IMR-90 (cell line): Measurements from ENCODE around the gene DHX9. TPM values are rescaled to one million over a fixed set of nuclear protein-coding genes. Genes with fewer than 3 reads are reported as not detected.

ENCODE experiments used
- ATAC-seq: fragments of 200-7000 bp; cut with Tn5 transposase; 2 replicates; pipeline ENCODE4 v1.9.1; 2020; ENCODE audit warnings: low read depth, mild to moderate bottlenecking, moderate library complexity
- BruUV-seq: library from RNA; stranded (reverse); fragments of 400-500 nt; replicated peaks from 2 replicates; lab custom pipeline; 2021; lab: Mats Ljungman, UMichigan
- CTCF ChIA-PET: fragments of 300-600 bp; formaldehyde crosslinking; extraction: SDS; loops from one replicate; lab custom pipeline; 2021; ENCODE audit warnings: antibody characterized with exemption; lab: Yijun Ruan, JAX
- POLR2A ChIA-PET: fragments of 300-600 bp; sonication (Branson Sonifier 250); formaldehyde crosslinking; loops from one replicate; lab custom pipeline; 2022; ENCODE audit warnings: antibody characterized with exemption; ENCODE audit not compliant: unreplicated experiment; lab: Charles Lee
- DNase-seq: peaks from one replicate; pipeline ENCODE4 v3.0.0; 2013
- H2AFZ ChIP-seq: replicated peaks from 2 replicates; pipeline ENCODE3; 2013; ENCODE audit warnings: low read length, mild to moderate bottlenecking; ENCODE audit not compliant: poor library complexity
- H2AK5ac ChIP-seq: 2 replicates; pipeline ENCODE4 v1.6.1; 2013; ENCODE audit warnings: low read depth, low read length, inconsistent platforms
- H2AK9ac ChIP-seq: replicated peaks from 2 replicates; pipeline ENCODE3; 2013; ENCODE audit warnings: mild to moderate bottlenecking, low read depth, low read length, moderate library complexity; ENCODE audit not compliant: poor library complexity
- H2BK120ac ChIP-seq: 2 replicates; pipeline ENCODE4 v1.6.1; 2013; ENCODE audit warnings: low read depth, low read length, inconsistent platforms
- H2BK15ac ChIP-seq: 3 replicates; pipeline ENCODE4 v1.6.1; 2013; ENCODE audit warnings: low read depth, low read length, inconsistent platforms
- H2BK20ac ChIP-seq: 2 replicates; pipeline ENCODE4 v1.6.1; 2013; ENCODE audit warnings: low read depth, mild to moderate bottlenecking, inconsistent platforms, low read length, moderate library complexity
- H2BK5ac ChIP-seq: 2 replicates; pipeline ENCODE4 v1.6.1; 2013; ENCODE audit warnings: mild to moderate bottlenecking, low read depth, low read length, inconsistent platforms; ENCODE audit not compliant: poor library complexity, severe bottlenecking
- H3K14ac ChIP-seq: replicated peaks from 2 replicates; pipeline ENCODE4 v1.6.1; 2013; ENCODE audit warnings: low read depth, low read length, inconsistent platforms
- H3K18ac ChIP-seq: 2 replicates; pipeline ENCODE4 v1.6.1; 2013; ENCODE audit warnings: low read depth, low read length, control low read depth
- H3K23ac ChIP-seq: 2 replicates; pipeline ENCODE4 v1.6.1; 2013; ENCODE audit warnings: low read depth, low read length, inconsistent platforms
- H3K27ac ChIP-seq: 2 replicates; pipeline ENCODE4 v1.5.1; 2013; ENCODE audit warnings: mild to moderate bottlenecking, control low read depth, low read length; ENCODE audit not compliant: insufficient read depth
- H3K27me3 ChIP-seq: 2 replicates; pipeline ENCODE4 v1.6.1; 2013; ENCODE audit warnings: low read length; ENCODE audit not compliant: control insufficient read depth, insufficient read depth
- H3K36me3 ChIP-seq: 2 replicates; pipeline ENCODE4 v1.6.1; 2013; ENCODE audit warnings: low read length, mixed read lengths; ENCODE audit not compliant: control insufficient read depth, insufficient read depth
- H3K4ac ChIP-seq: 2 replicates; pipeline ENCODE4 v1.6.1; 2013; ENCODE audit warnings: low read depth, low read length, inconsistent platforms
- H3K4me1 ChIP-seq: 2 replicates; pipeline ENCODE4 v1.6.1; 2013; ENCODE audit warnings: low read length, mixed read lengths; ENCODE audit not compliant: control insufficient read depth, insufficient read depth
- H3K4me2 ChIP-seq: 2 replicates; pipeline ENCODE4 v1.6.1; 2013; ENCODE audit warnings: low read depth, mild to moderate bottlenecking, control low read depth, low read length, moderate library complexity
- H3K4me3 ChIP-seq: 2 replicates; pipeline ENCODE4 v1.5.1; 2013; ENCODE audit warnings: low read depth, mild to moderate bottlenecking, control low read depth, low read length, moderate library complexity; ENCODE audit not compliant: insufficient read depth
- H3K56ac ChIP-seq: 2 replicates; pipeline ENCODE4 v1.6.1; 2013; ENCODE audit warnings: low read length, inconsistent platforms; ENCODE audit not compliant: insufficient read depth; ENCODE audit errors: extremely low read depth
- H3K79me1 ChIP-seq, 2 experiments: 2 replicates each; pipeline ENCODE4 v1.6.1; 2013; ENCODE audit warnings: low read length in 2 of 2, inconsistent platforms in 1 of 2, low read depth in 1 of 2
- H3K9ac ChIP-seq: 2 replicates; pipeline ENCODE4 v1.6.1; 2013; ENCODE audit warnings: low read depth, low read length, control low read depth
- H3K9me1 ChIP-seq: 2 replicates; pipeline ENCODE4 v1.6.1; 2013; ENCODE audit warnings: low read length, inconsistent platforms; ENCODE audit not compliant: insufficient read depth
- H3K9me3 ChIP-seq: 2 replicates; pipeline ENCODE4 v1.6.1; 2013; ENCODE audit warnings: low read length; ENCODE audit not compliant: control insufficient read depth, insufficient read depth
- H4K20me1 ChIP-seq: 2 replicates; pipeline ENCODE4 v1.6.1; 2013; ENCODE audit warnings: low read length, inconsistent platforms; ENCODE audit not compliant: insufficient read depth
- H4K5ac ChIP-seq: 2 replicates; pipeline ENCODE4 v1.6.1; 2013; ENCODE audit warnings: mild to moderate bottlenecking, low read depth, low read length, control low read depth
- H4K8ac ChIP-seq, 2 experiments: 2 replicates each; pipeline ENCODE4 v1.6.1; 2013; ENCODE audit warnings: low read depth in 2 of 2, low read length in 2 of 2, control low read depth in 1 of 2, inconsistent platforms in 1 of 2
- H4K91ac ChIP-seq: 2 replicates; pipeline ENCODE4 v1.6.1; 2013; ENCODE audit warnings: low read depth, low read length, inconsistent platforms; ENCODE audit not compliant: insufficient read depth
- MAFK ChIP-seq: IDR thresholded peaks from 2 replicates; pipeline ENCODE4 v1.6.1; 2012; ENCODE audit warnings: low read depth, low read length, improper control_type of control experiment
- RAD21 ChIP-seq: IDR thresholded peaks from 2 replicates; pipeline ENCODE4 v1.6.1; 2012; ENCODE audit warnings: low read length, improper control_type of control experiment
- WGBS, 2 experiments: methylation state at CpG; one replicate each; pipeline versions ENCODE4 v1.1.5 to v1.1.7; 2013; ENCODE audit warnings: missing lambda C conversion rate in 2 of 2; ENCODE audit not compliant: insufficient read length in 1 of 2; ENCODE audit errors: extremely low coverage in 2 of 2; 5-methylcytosine and 5-hydroxymethylcytosine counted together
- dilution Hi-C: fragments of 300-500 bp; cut with HindIII; formaldehyde crosslinking; loops from one replicate; pipeline ENCODE4 v1.14.3; 2018; ENCODE audit warnings: low sequenced_read_pairs; ENCODE audit not compliant: unreplicated experiment
- in situ Hi-C: fragments of 300-500 bp; cut with MboI; formaldehyde crosslinking; loops from 3 replicates; pipeline ENCODE4 v1.14.3; 2019; ENCODE audit warnings: low sequenced_read_pairs, inconsistent platforms, mixed read lengths
- intact Hi-C: fragments of 100-400 bp; cut with micrococcal nuclease; formaldehyde crosslinking; loops from 2 replicates; pipeline ENCODE4 v1.10.0; 2022
- polyA plus RNA-seq, 3 experiments: library from polyadenylated mRNA; depleted of rRNA; stranded (reverse); fragments of >200 nt; gene quantifications; 2 replicates each; pipeline ENCODE4 v1.2.3, GENCODE V29; 2012; ENCODE audit warnings: low replicate concordance in 1 of 3
- total RNA-seq: library from RNA; depleted of rRNA; stranded (reverse); fragments of >200 nt; gene quantifications from 2 replicates; pipeline ENCODE4 v1.2.3, GENCODE V29; 2012

Gene DHX9
- total and polyA plus RNA-seq, 2 of the 4 experiments (the other 2 are of a cell fraction) = 119 to 211 TPM

DNA sequence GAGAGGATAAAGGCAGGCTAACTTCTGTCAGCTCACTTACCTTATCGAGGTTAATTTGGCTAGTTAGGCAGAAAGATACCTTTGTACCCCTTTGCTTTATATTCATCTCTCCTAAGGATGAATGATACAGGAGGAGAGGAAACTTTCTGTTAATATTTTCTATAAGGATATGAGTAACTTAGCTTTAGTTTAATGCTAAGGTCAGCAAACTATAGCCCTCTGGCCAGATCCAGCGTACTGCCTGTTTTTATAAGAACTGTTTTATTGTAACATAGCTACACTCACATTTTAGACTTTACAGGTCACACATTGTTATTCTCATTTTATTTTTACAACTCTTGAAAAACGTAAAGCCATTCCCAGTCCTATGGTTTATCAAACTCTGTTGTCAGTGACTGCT is 18.1 kb downstream of the DHX9 start:
- Histone ChIP-seq H3K4me3 (no peak overlapping the region), H4K20me1 (peaks cover 23% of the 10 kb centered on the region; the same call in 1 of the 2 replicates), H2BK20ac (no peak overlapping the region), H3K9ac (no peak overlapping the region), H3K23ac (no peak overlapping the region), H3K4ac (no peak overlapping the region), H2BK15ac (no peak overlapping the region), H4K5ac (no peak overlapping the region), H3K18ac (no peak overlapping the region), H3K27me3 (no peaks in the 10 kb centered on the region), H3K4me1 (peaks cover 4% of the 10 kb centered on the region; the same call in 1 of the 2 replicates), H3K27ac (no peak overlapping the region), H3K36me3 (peaks cover 70% of the 10 kb centered on the region), H2AK5ac (no peak overlapping the region), H3K56ac (no peak overlapping the region), H3K9me3 (no peaks in the 10 kb centered on the region), H3K9me1 (peaks cover 6% of the 10 kb centered on the region; the same call in 1 of the 2 replicates), H3K14ac (no peak overlapping the region), H4K8ac (no peak overlapping the region), H2BK5ac (no peak overlapping the region), H2AK9ac (no peak overlapping the region), H3K4me2 (no peak overlapping the region), H2AFZ (no peak overlapping the region), H3K79me1 (peaks cover 28 to 44% of the 10 kb centered on the region in 2 experiments), H4K91ac (no peak overlapping the region), H2BK120ac (no peak overlapping the region)
- ATAC-seq = no peak
- in situ Hi-C loops (no loop called here), intact Hi-C loops (no loop called here), dilution Hi-C loops (no loop called here)
- ChIA-PET CTCF (no interaction called here), POLR2A (no interaction called here)
- peak; percentile 60 for TF ChIP-seq MAFK
- no peak for TF ChIP-seq RAD21
- no CpG with 5 or more reads among the region's 3 CpGs for WGBS, 2 experiments
- no peak for DNase-seq
- no TSS peak for BruUV-seq
